G401.6 (cell line): ENCODE measurements around the gene NSUN5.
"Not testable (repeated sequence)": the region's sequence is repeated elsewhere in the genome, so short reads cannot be mapped to it uniquely, and the experiment has no call there.

Source experiments
- FAIRE-seq: peaks from 2 replicates; lab custom pipeline; 2012; peaks lifted over from hg19 to GRCh38; lab: Jason Lieb, UNC

Gene NSUN5

DNA sequence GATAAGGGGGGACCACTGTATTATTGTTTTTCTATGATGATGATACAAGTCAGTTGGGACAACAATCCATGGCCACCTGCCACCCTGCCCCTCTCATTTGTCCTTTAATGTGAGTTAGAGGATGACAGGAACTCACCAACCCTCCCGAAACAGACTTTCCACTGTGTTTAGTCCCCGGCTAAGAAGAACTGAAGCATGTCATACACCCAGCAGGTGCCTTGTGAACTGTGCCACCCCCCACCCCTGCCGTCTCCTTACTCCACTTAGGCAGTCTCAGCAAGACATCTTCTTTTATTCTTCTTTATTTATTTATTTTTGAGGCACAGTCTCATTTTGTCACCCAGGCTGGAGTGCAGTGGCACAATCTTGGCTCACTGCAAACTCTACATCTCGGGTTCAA is 40.8 kb downstream of the NSUN5 start:
- FAIRE-seq = not testable (repeated sequence)

DNA sequence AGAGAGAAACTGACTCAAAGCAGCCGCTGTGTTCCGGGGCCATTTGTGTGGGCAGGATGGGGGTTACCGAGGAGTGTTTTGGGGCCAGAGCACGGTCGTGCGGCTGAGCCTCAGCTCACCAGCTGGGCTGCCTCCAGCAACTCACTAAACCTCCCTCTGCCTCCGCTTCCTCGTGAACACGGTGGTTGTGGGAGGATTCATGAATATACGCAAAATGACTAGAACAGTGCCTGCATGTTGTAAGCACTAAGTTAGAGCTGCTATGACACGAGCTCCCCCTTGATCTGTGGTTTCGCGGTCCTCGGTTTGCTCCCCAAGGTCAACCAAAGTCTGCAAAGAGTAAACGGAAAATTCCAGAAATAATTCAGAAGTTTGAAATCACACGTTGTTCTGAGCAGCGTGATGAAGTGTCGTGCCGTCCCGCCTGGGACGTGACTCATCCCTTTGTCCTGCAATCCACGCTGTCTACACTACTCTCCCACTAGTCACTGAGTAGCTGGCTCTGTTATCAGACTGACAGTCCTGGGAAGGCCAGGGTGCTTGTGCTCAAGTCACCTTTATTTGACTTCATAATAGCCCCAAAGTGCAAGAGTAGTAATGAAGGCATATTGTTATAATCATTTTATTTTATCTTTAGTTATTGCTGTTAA is 41.8 kb downstream of the NSUN5 start:
- FAIRE-seq = not testable (repeated sequence)

DNA sequence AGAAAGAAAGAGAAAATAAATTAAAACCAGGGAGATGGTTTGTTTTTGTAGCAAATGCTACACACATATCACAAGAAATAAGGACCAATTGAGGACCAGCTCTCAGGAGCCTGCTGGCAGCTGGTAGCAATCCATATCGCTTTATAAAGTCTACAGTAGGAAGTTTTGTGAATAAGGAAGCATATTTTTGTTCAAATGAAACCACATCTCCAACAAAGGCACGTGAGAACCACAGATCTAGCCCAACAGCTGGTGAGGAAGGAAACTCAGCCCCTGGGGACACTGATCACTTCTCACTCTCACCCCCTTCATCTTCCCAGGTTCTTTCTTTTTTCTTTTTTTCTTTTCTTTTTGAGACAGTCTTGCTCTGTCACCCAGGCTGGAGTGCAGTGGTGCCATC is 46.2 kb downstream of the NSUN5 start:
- not testable (repeated sequence) for FAIRE-seq
